ENCODE data around the gene TMEM86B. TPM values are rescaled to one million over a fixed set of nuclear protein-coding genes. Genes with fewer than 3 reads are reported as not detected.
"Not testable (repeated sequence)": the region's sequence is repeated elsewhere in the genome, so short reads cannot be mapped to it uniquely, and the experiment has no call there.

The TMEM86B gene
- total RNA-seq, 4 donors from 2014 or later, result 2.0 to 40.8 (median 4.4) TPM

DNA sequence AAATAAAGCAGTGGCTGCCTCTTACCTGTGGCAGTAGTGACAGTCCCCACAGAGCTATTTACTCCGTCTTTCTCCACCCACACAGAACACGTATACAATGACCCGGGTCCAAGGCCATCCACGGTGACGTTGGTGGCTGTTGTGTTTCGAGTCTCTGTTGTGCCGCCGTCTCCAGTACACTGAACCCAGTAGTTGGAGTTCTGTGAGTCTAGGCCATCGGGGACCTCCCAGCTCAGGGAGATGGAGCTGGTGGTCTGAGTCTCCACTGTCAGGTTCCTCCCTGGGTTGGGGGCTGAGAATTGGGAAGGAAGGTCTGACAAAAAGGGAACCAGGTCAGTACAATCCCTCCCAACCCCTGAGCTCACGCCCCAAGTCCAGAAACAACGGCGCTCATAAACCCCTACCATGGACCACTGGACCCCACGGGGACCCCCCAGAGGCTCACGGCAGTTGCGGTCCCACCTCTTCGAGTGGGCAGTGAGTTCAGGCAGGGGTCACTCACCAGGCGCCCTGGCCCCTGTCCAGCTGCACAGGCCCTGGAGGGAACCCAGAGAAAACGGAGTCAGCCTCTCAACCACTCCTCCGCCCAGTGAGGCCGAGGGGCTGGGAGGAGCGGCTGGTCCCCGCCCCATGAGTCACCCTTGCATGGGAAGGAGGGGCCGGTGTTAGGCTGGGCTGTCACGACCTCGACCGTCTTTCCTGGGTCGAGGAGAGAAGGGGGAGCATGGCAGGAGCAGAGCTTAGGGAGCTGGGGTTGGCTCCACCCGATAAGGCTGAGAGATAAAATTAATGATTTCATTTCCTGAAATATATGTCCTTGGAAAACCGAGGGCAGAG is 21.7 kb downstream of the TMEM86B start:
- peak; percentile 91 for DNase-seq
- H3K9me3 ChIP-seq, result no peaks in the 10 kb centered on the region
- 0 to 26% methylated on average over 1 to 29 of the region's 29 CpGs for WGBS, 2 donors (ENCODE audit: low coverage in 1 of 2)
- TF ChIP-seq, protein P1, sequence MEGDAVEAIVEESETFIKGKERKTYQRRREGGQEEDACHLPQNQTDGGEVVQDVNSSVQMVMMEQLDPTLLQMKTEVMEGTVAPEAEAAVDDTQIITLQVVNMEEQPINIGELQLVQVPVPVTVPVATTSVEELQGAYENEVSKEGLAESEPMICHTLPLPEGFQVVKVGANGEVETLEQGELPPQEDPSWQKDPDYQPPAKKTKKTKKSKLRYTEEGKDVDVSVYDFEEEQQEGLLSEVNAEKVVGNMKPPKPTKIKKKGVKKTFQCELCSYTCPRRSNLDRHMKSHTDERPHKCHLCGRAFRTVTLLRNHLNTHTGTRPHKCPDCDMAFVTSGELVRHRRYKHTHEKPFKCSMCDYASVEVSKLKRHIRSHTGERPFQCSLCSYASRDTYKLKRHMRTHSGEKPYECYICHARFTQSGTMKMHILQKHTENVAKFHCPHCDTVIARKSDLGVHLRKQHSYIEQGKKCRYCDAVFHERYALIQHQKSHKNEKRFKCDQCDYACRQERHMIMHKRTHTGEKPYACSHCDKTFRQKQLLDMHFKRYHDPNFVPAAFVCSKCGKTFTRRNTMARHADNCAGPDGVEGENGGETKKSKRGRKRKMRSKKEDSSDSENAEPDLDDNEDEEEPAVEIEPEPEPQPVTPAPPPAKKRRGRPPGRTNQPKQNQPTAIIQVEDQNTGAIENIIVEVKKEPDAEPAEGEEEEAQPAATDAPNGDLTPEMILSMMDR (IDR thresholded peaks at IDR 0.05), result no peak
- TF ChIP-seq POLR2A (IDR thresholded peaks at IDR 0.05) (peak; percentile 86), POLR2AphosphoS5 (IDR thresholded peaks at IDR 0.05) (peak; percentile 59 to 97 (median 96)), EP300 (IDR thresholded peaks at IDR 0.05; ENCODE audit: low read depth) (no peak)
- peak overlapping the region; percentile 67 to 87 (median 82) for H3K27ac ChIP-seq
- in situ Hi-C loops (cut with MboI; ENCODE audit: low pct_ligation_motif_present in 1 of 4, low pct_unique_long_range_greater_than_20kb in 1 of 4, low sequenced_read_pairs in 3 of 4), result no loop called here
- peak overlapping the region in 3 of 4 donors; percentile 7 to 46 (median 24) for H3K4me3 ChIP-seq
- peaks cover 4 to 21% (median 20%) of the 10 kb centered on the region in 4 donors for H3K4me1 ChIP-seq
- no peaks in the 10 kb centered on the region for H3K27me3 ChIP-seq
- intact Hi-C loops (cut with DNase I; ENCODE audit: low total_unique reads), result no loop called here
- peaks cover 0 to 7% (median 0%) of the 10 kb centered on the region in 4 donors for H3K36me3 ChIP-seq

DNA sequence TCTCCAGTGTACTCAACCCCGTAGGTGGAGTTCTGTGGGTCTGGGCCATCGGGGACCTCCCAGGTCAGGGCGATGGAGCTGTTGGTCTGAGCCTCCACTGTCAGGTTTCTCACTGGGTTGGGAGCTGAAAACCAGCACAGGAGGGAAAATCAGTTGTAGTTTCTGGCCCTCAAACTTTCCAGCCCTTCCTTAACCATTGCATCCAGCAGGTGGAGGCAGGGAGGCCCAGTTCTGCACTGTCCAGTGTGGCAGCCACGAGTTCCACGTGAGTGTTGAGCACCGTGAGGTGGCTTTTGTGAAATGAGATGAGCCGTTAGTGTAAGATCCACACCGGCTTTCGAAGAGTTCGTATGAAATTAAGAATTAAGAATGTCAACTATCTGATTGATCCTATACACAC is 26.4 kb downstream of the TMEM86B start:
- in situ Hi-C loops (cut with MboI; ENCODE audit: low pct_ligation_motif_present in 1 of 4, low pct_unique_long_range_greater_than_20kb in 1 of 4, low sequenced_read_pairs in 3 of 4), result not testable (repeated sequence)

DNA sequence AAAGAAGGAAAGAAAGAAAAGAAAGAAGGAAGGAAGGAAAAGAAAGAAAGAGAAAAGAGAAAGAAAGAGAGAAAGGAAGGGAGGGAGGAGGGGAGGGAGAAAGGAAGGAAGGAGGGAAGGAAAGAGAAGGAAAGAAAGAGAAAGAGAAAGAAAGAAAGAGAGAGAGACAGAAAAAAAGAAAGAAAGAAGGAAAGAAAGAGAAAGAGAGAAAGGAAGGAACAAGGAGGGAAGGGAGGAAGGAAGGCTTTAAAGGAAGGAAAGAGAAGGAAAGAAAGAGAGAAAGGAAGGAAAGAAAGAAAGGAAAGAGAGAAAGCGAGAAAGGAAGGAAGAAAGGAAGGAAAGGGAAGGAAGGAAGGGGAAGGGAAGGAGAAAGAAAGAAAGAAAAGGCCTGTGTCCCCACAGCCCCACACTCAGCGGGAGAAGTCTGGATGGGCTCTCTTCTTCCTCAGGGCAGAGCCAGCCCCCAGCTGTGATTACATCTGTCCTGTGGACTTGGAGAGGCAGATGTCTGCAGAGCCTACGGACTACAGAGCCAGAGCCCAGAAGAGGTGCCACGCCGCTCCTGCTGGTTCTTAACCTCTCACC is 28.9 kb downstream of the TMEM86B start:
- intact Hi-C loops (cut with DNase I; ENCODE audit: low total_unique reads), result no loop called here
- H3K27ac ChIP-seq, result no peak overlapping the region
- no peak for DNase-seq
- WGBS, 2 donors (ENCODE audit: low coverage in 1 of 2), result 60 to 90% methylated on average over 3 to 5 of the region's 5 CpGs
- no peak for TF ChIP-seq EP300 (IDR thresholded peaks at IDR 0.05; ENCODE audit: low read depth)
- no peaks in the 10 kb centered on the region for H3K4me1 ChIP-seq
- in situ Hi-C loops (cut with MboI; ENCODE audit: low pct_ligation_motif_present in 1 of 4, low pct_unique_long_range_greater_than_20kb in 1 of 4, low sequenced_read_pairs in 3 of 4), result no loop called here
- H3K4me3 ChIP-seq, result no peak overlapping the region
- H3K36me3 ChIP-seq, result peaks cover 0 to 7% (median 0%) of the 10 kb centered on the region in 4 donors
- no peaks in the 10 kb centered on the region for H3K9me3 ChIP-seq
- no peaks in the 10 kb centered on the region for H3K27me3 ChIP-seq

More for the DNA sequence above, 26.4 kb downstream of the TMEM86B start:
- intact Hi-C loops (cut with DNase I; ENCODE audit: low total_unique reads); H3K36me3 ChIP-seq; H3K27me3 ChIP-seq; H3K4me3 ChIP-seq; DNase-seq; H3K27ac ChIP-seq; H3K9me3 ChIP-seq; H3K4me1 ChIP-seq: not testable (repeated sequence)
- WGBS, 2 donors (ENCODE audit: low coverage in 1 of 2), result 71 to 83% methylated on average over 7 to 10 of the region's 10 CpGs

- Histone ChIP-seq H3K9me3 (no peaks in the 10 kb centered on the region), H3K36me3 (peaks cover 0 to 4% (median 0%) of the 10 kb centered on the region in 4 donors), H3K4me3 (no peak overlapping the region), H3K27me3 (no peaks in the 10 kb centered on the region), H3K4me1 (no peaks in the 10 kb centered on the region), H3K27ac (no peak overlapping the region)
- WGBS, 2 donors (ENCODE audit: low coverage in 1 of 2), result 72% methylated on average over 5 of the region's 5 CpGs; no CpG with 5 or more reads in 1 of the 2 donors
- no peak for DNase-seq
- in situ Hi-C loops (cut with MboI; ENCODE audit: low pct_ligation_motif_present in 1 of 4, low pct_unique_long_range_greater_than_20kb in 1 of 4, low sequenced_read_pairs in 3 of 4), result no loop called here
- no peak for TF ChIP-seq POLR2A (IDR thresholded peaks at IDR 0.05)
- TF ChIP-seq, protein P1 (IDR thresholded peaks at IDR 0.05), result no peak
- TF ChIP-seq POLR2AphosphoS5 (IDR thresholded peaks at IDR 0.05), result no peak
- no peak for TF ChIP-seq EP300 (IDR thresholded peaks at IDR 0.05; ENCODE audit: low read depth)
- intact Hi-C loops (cut with DNase I; ENCODE audit: low total_unique reads), result no loop called here
These were observed 29.9 kb downstream of the TMEM86B start for GRCh38 chr19:55198651-55199050.

DNA sequence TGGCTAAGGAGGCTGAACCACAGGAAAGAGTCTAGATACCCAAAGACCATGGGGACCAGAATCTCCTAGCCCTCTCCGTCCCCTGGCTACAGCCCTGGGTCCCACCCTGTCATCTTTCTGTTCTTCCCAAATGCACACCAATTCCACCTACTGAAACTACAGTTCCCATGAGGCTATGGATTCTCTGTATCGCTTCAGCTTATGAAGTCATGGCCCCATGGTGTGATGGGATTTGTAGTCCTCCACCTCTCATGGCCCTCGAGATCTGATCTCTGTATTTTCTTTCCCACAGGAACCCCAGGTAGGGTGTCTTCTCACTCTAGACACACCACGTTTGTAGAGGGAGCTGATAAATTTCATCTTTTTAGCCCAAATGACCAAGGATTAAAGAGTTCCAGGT is 31.0 kb downstream of the TMEM86B start:
- 64 to 91% methylated on average over 3 to 4 of the region's 4 CpGs for WGBS, 2 donors (ENCODE audit: low coverage in 1 of 2)
- Histone ChIP-seq H3K36me3 (no peaks in the 10 kb centered on the region), H3K27me3 (no peaks in the 10 kb centered on the region), H3K4me1 (no peaks in the 10 kb centered on the region), H3K4me3 (no peak overlapping the region), H3K9me3 (no peaks in the 10 kb centered on the region), H3K27ac (no peak overlapping the region)
- intact Hi-C loops (cut with DNase I; ENCODE audit: low total_unique reads), result no loop called here
- no peak for TF ChIP-seq EP300 (IDR thresholded peaks at IDR 0.05; ENCODE audit: low read depth)
- TF ChIP-seq, protein P1 (IDR thresholded peaks at IDR 0.05), result no peak
- no peak for TF ChIP-seq POLR2AphosphoS5 (IDR thresholded peaks at IDR 0.05)
- TF ChIP-seq POLR2A (IDR thresholded peaks at IDR 0.05), result no peak
- in situ Hi-C loops (cut with MboI; ENCODE audit: low pct_ligation_motif_present in 1 of 4, low pct_unique_long_range_greater_than_20kb in 1 of 4, low sequenced_read_pairs in 3 of 4), result no loop called here
- no peak for DNase-seq

All from transverse colon (tissue), 4 donors.